ENCODE data around the gene MPV17L. TPM values are rescaled to one million over a fixed set of nuclear protein-coding genes. Genes with fewer than 3 reads are reported as not detected.
"Not testable (repeated sequence)": the region's sequence is repeated elsewhere in the genome, so short reads cannot be mapped to it uniquely, and the experiment has no call there.

The MPV17L gene
- total RNA-seq (2014; rRNA removed; shearing (Covaris generic)) = not detected in 2 replicates

DNA sequence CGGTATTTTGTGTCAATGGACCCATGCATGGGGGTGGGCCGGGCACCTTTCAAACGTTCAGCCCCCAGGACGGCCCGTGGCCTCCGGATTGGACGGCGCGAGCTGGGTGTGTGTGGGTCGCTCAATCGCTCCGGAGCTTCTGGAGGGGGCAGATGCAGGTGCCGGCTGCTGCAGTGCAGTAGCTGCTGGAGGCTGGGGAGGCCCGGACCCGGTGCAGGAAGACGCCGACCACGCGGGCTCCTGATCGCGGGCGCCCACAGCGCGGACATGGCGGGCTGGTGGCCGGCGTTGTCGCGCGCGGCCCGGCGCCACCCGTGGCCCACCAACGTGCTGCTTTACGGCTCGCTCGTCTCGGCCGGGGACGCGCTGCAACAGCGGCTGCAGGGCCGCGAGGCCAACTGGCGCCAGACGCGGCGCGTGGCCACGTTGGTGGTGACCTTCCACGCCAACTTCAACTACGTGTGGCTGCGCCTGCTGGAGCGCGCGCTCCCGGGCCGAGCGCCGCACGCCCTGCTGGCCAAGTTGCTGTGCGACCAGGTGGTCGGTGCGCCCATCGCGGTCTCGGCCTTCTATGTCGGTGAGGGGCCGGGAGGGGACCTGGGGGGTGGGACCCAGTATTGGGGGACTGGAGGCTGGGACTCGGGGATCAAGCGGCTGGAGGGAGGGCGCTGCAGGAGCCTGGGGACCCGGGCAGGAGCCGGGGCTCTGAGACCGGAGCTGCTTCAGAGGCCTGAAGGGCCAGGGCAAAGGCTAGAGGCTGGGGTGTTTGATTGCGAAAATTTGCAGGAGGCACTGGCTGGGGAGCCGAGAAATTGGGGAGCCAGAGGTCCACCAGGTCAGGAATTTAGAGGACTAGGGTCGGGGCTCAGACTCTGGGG is at the start of gene MPV17L:
MPV17L (plus strand) TSS at position 124 of the 878 bp plus-strand sequence; CDS start at position 268, 144 bp downstream.
- not testable (repeated sequence) for H3K4me3 ChIP-seq; H3K4me1 ChIP-seq; H3K27me3 ChIP-seq; H3K27ac ChIP-seq; H3K9me3 ChIP-seq (replicated peaks); DNase-seq; H3K36me3 ChIP-seq

DNA sequence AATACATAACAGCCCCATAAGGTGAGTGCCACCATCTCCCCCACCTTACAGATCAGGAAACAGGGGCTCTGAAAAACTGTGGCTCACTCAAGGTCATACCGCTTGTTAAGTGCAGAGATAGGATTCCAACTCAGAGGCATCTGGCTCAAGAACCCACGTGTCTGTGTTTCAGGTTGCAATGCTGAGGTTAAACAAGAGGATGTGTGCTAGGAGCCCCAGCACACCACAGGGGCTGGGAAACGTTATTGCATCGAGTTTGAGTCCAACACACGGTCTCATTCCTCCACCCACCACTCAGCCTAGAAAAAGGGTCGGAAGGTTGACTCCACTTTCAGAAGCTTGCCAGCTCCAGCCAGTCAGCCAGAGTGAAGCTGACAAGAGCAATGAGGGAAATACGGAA is 46.8 kb upstream of the MPV17L start:
- not testable (repeated sequence) for H3K9me3 ChIP-seq (replicated peaks); H3K4me1 ChIP-seq; H3K36me3 ChIP-seq; H3K27me3 ChIP-seq; H3K4me3 ChIP-seq; H3K27ac ChIP-seq; DNase-seq

DNA sequence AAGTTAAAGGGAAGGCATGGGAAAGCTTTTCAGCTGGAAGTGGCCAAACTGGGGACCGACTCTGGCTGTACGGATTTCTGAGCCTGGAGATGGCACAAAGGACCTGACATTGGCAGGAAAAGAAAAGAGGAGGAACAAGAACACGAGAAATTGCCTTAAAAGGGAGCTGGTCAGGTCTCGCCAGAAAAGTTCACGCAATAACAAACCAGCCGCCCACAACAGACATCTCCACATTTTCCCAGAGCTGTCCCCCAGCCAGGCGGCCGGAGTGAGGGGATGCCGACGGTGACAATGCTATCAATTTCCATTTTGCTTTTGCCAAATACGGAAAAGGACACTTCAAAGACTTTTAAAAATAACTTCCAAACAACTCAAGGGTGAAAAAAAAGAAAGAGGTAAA is 44.3 kb upstream of the MPV17L start:
- not testable (repeated sequence) for H3K36me3 ChIP-seq; H3K27ac ChIP-seq; H3K4me3 ChIP-seq; H3K27me3 ChIP-seq; DNase-seq; H3K4me1 ChIP-seq; H3K9me3 ChIP-seq (replicated peaks)

DNA sequence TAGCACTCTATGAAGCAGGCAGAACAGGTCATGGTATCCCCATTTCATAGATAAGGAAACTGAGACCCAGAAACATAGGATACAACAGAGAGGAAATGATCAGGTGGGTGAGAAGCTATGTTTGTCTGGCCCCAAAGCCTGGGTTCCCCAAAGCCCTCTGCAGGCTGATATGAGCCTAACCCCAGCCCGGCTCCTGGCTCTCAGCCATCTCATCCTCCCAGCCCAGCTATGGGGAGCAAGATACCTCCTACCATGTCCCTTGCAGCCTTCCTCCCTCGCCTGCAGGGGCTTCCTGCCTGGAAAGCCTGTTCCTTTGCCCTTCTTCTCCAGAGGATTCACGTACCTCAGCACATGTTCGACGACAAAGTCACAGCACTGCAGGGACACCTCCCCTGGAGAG is 43.8 kb upstream of the MPV17L start:
- not testable (repeated sequence) for H3K4me1 ChIP-seq; H3K36me3 ChIP-seq; H3K27me3 ChIP-seq; H3K9me3 ChIP-seq (replicated peaks); H3K4me3 ChIP-seq; H3K27ac ChIP-seq; DNase-seq

DNA sequence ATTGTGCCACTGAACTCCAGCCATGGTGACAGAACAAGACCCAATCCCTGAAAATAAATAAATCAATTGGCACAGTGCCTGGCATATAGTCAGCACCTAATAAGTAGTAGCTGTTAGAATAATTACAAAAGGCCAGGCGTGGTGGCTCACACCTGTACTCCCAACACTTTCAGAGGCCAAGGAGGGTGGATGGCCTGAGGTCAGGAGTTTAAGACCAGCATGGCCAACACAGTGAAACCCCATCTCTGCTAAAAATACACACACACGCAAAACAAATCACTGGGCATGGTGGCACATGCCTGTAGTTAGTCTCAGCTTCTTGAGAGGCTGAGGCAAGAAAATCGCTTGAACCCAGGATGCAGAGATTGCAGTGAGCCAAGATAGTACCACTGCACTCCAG is 42.7 kb upstream of the MPV17L start:
- H3K9me3 ChIP-seq (replicated peaks); H3K4me3 ChIP-seq; H3K27me3 ChIP-seq; DNase-seq; H3K27ac ChIP-seq; H3K4me1 ChIP-seq; H3K36me3 ChIP-seq: not testable (repeated sequence)

DNA sequence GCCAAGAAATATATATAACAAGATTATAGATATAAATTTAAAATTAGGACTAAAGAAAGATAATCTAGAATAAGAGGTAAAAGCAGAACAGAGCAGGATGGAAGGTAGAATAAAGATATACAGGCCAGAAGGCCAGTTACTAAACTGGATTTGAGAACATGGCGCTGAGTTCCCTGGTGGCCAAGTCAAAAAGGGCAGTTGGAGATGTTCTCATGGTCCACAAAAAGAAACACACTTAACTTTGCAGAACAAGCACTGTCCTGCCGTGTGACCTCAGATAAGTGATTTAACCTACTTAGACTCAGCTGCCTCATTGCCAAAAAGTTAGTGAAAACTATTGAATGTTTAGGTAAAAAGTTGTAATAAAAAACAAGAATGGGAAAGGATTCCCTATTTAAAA is 40.7 kb upstream of the MPV17L start:
- not testable (repeated sequence) for H3K27me3 ChIP-seq; H3K9me3 ChIP-seq (replicated peaks); H3K27ac ChIP-seq; H3K4me3 ChIP-seq; H3K36me3 ChIP-seq; H3K4me1 ChIP-seq; DNase-seq

DNA sequence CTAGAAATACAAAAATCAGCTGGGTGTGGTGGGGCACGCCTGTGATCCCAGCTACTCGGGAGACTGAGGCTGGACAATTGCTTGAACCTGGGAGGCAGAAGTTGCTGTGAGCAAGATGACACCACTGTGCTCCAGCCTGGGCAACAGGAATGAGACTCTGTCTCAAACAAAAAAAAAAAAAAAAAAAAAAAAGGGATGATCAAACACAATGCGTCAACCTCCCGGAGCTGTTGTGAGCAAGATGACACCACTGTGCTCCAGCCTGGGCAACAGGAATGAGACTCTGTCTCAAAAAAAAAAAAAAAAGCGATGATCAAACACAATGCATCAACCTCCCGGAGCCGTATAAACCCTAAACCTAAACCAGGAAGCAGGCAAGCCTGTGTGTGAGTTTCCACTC is 38.1 kb upstream of the MPV17L start:
- not testable (repeated sequence) for H3K9me3 ChIP-seq (replicated peaks); DNase-seq; H3K27ac ChIP-seq; H3K4me1 ChIP-seq; H3K27me3 ChIP-seq; H3K36me3 ChIP-seq; H3K4me3 ChIP-seq

DNA sequence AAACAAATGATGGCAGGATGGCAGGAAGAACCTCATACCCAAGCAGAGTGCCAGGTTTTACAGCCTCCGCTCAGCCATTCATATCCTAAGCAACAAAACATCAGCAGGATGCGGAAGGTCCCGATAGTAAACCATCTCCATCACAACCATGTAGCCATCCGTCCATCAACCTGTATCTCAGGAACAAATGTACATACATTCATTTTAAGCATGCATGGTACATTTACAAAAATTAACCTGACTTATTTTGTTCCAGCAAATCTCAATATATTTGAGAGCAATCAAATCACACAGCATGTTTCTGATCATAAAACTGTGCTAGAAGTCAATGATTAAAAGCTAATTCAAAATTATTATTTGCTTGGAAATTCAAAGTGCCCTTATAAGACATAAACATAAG is 17.4 kb upstream of the MPV17L start, which contains the start of gene NPIPA5:
NPIPA5 (minus strand) TSS at position 101 of the 400 bp plus-strand sequence; CDS start at position 101, 0 bp downstream.
- not testable (repeated sequence) for DNase-seq; H3K36me3 ChIP-seq; H3K27me3 ChIP-seq; H3K4me1 ChIP-seq; H3K27ac ChIP-seq; H3K9me3 ChIP-seq (replicated peaks); H3K4me3 ChIP-seq

DNA sequence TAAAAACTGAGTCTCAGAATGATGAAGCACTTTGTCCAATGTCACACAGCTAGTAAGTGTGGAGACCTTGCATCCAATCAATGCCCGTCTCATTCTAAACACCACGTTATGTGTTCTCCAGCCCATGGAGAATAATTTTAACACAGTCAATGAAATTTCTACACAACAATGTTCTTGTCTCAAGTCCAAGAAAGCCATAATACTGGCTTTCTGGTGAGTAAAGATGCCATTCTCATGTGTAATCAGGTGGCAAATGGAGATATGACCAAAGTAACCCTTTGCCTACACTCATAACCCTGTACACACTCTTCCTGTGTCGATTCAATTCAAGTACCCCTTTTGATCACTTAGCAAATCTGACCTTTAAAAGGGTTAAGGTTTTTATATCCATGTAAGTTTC is 12.7 kb upstream of the MPV17L start:
- not testable (repeated sequence) for H3K4me1 ChIP-seq; H3K27me3 ChIP-seq; H3K36me3 ChIP-seq; DNase-seq; H3K4me3 ChIP-seq; H3K9me3 ChIP-seq (replicated peaks); H3K27ac ChIP-seq

DNA sequence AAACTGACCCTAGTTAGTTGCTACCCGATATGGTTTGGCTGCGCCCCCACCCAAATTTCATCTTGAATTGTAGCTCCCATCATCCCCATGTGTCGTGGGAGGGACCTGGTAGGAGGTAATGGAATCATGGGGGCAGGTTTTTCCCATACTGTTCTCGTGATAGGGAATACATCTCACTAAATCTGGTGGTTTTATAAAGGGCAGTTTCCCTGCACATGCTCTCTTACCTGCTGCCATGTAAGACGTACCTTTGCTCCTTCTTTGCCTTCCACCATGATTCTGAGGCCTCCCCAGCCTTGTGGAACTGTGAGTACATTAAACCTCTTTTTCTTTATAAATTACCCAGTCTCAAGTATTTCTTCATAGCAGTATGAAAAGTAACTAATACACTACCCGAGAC is 7.5 kb upstream of the MPV17L start:
- not testable (repeated sequence) for H3K4me1 ChIP-seq; DNase-seq; H3K4me3 ChIP-seq; H3K27me3 ChIP-seq; H3K36me3 ChIP-seq; H3K9me3 ChIP-seq (replicated peaks); H3K27ac ChIP-seq

DNA sequence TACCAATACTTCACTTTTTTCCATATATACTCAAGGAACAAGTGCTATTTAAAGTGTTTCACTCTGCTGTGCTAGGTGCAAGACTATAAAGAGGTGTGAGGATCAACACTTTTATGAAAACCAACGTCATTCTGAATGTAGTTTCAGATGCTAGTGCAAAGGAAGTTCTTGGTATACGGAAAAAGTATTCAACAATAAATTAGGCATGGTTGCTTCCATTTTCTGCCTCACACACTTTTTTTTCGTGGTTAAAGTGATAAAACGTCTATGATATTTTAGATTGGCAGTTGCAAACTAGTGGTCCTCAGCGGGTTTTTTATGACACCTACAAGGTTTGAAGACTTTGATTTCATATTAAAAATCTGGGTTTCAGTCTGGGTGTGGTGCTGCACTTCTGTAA is 5.6 kb upstream of the MPV17L start:
- H3K9me3 ChIP-seq (replicated peaks); DNase-seq; H3K36me3 ChIP-seq; H3K4me1 ChIP-seq; H3K4me3 ChIP-seq; H3K27me3 ChIP-seq; H3K27ac ChIP-seq: not testable (repeated sequence)

DNA sequence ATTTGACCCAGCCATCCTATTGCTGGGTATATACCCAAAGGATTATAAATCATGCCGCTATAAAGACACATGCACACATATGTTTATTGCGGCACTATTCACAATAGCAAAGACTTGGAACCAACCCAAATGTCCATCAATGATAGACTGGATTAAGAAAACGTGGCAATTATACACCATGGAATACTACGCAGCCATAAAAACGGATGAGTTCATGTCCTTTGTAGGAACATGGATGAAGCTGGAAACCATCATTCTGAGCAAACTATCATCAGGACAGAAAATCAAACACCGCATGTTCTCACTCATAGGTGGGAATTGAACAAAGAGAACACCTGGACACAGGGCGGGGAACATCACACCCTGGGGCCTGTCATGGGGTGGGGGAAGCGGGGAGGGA is 2.5 kb upstream of the MPV17L start:
- not testable (repeated sequence) for H3K27ac ChIP-seq; H3K4me1 ChIP-seq; H3K4me3 ChIP-seq; H3K9me3 ChIP-seq (replicated peaks); H3K27me3 ChIP-seq; H3K36me3 ChIP-seq; DNase-seq

DNA sequence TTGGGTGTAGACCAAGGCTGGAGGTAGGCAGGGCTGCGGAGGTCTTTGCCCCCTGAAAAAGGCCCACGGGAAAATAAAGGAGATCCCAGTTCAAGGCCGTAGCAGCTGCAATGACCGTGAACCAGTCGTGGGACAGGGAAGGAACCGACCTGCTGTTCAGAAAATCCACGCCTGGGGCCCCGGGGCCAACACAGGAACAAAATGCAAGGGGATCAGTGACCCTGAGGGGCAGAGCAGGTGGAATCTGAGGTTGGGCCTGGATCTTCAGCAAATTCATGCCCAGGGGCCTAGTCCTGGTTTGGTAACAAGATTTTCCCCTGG is 915 bp downstream of the MPV17L start:
- not testable (repeated sequence) for DNase-seq; H3K4me3 ChIP-seq; H3K27ac ChIP-seq; H3K27me3 ChIP-seq; H3K36me3 ChIP-seq; H3K4me1 ChIP-seq; H3K9me3 ChIP-seq (replicated peaks)

DNA sequence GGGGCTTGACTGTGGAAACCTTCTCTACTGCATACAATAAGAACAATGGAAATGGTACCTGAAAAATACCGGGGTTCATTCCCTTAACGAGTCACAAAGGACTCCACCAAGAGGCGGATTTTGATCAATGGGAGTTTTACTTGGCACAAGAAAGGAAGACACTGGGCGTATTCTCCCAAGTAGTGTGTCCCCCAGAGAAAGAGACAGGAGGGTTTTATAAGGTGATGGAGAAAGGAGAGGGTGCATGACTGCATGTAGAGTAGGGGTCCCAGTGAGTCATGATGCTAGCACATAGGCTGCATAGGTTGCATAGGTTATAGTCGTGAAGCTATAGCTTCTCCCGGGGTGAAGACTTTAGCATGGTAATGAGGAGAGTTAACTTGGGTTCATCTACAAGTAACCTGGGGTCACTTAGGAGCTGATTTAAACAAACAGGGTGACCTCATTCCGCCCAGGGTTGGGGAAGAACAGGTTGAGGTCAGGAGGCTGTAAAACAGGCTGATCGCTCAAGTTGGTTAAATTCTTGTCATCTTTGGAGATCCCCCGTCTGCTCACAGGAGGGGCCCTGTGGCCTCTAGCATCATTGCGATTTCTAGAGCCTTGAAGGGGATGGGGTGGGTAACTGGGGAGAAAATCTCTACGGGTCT is 1.5 kb downstream of the MPV17L start:
- H3K4me3 ChIP-seq = no peak overlapping the region

DNA sequence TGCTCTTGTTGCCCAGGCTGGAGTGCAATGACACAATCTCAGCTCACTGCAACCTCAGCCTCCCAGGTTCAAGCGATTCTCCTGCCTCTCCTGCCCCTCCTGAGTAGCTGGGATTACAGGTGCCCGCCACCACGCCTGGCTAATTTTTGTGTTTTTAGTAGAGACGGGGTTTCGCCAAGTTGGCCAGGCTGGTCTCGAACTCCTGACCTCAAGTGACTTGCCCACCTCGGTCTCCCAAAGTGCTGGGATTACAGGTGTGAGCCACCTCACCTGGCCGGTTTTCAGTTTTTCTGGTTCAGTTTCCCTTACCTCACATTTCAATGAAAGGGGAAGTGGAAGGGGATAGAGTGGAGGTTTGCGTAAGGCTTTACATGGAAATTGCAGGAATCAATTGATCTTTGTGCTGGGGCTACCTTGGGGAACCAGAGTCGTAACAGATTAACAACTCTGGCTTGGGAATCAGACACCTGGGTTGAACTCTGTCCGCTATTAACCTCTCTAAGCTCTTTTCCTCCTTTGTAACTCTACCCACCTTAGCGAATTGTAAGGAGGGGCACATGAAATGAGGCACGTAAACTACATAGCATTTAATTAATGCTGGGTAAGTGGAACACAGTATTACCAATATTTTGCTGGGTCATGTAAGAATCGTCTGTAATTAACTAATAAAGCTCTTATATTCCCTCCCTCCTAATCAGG is 3.2 kb downstream of the MPV17L start:
- no peak overlapping the region for H3K4me3 ChIP-seq
- no peak overlapping the region for H3K27ac ChIP-seq
- no peaks in the 10 kb centered on the region for H3K9me3 ChIP-seq (replicated peaks)
- H3K36me3 ChIP-seq = no peaks in the 10 kb centered on the region
- DNase-seq = no peak
- no peaks in the 10 kb centered on the region for H3K4me1 ChIP-seq
- no peaks in the 10 kb centered on the region for H3K27me3 ChIP-seq

More for the DNA sequence above, 1.5 kb downstream of the MPV17L start:
- H3K9me3 ChIP-seq (replicated peaks) = no peaks in the 10 kb centered on the region
- no peaks in the 10 kb centered on the region for H3K4me1 ChIP-seq
- H3K27me3 ChIP-seq = no peaks in the 10 kb centered on the region
- H3K27ac ChIP-seq = no peak overlapping the region
- H3K36me3 ChIP-seq = no peaks in the 10 kb centered on the region
- no peak for DNase-seq

Data from SJCRH30 (cell line).